Right cardiac atrium (tissue), 5 donors: Measurements from ENCODE around the gene KLHL26. TPM values are rescaled to one million over a fixed set of nuclear protein-coding genes. Genes with fewer than 3 reads are reported as not detected.

ENCODE experiments used
- ATAC-seq, 2 donors: fragments of 200-7000 bp; cut with Tn5 transposase; one replicate each; pipeline versions ENCODE4 v1.8.0 to v1.9.1; 2020; ENCODE audit warnings: moderate library complexity in 2 of 2, mild to moderate bottlenecking in 1 of 2
- DNase-seq, 3 donors: peaks; one replicate each; pipeline ENCODE4 v3.0.0-alpha.2; 2020
- H3K27ac ChIP-seq: one replicate; pipeline ENCODE4 v1.5.1; 2013; ENCODE audit warnings: mild to moderate bottlenecking, low read length, control low read depth, moderate library complexity
- H3K27me3 ChIP-seq: one replicate; pipeline ENCODE4 v1.6.1; 2013; ENCODE audit not compliant: control insufficient read depth, insufficient read depth
- H3K4me1 ChIP-seq: one replicate; pipeline ENCODE4 v1.6.1; 2013; ENCODE audit warnings: low read length; ENCODE audit not compliant: control insufficient read depth, insufficient read depth
- H3K4me3 ChIP-seq: one replicate; pipeline ENCODE4 v1.5.1; 2013; ENCODE audit warnings: low read length, control low read depth
- H3K9me3 ChIP-seq: one replicate; pipeline ENCODE4 v1.6.1; 2013; ENCODE audit warnings: low read length; ENCODE audit not compliant: control insufficient read depth
- WGBS: extraction: QIAGEN DNeasy Blood & Tissue Kit; methylation state at CpG from one replicate; pipeline ENCODE4 v1.1.7; 2013; 5-methylcytosine and 5-hydroxymethylcytosine counted together
- intact Hi-C, 4 donors: fragments of 100-400 bp; cut with DNase I; formaldehyde crosslinking; loops; one replicate each; pipeline versions ENCODE4 v1.11.0 to v1.14.0; 2022 to 2023
- polyA plus RNA-seq: library from polyadenylated mRNA; stranded (reverse); fragments of 200-250 nt; gene quantifications from one replicate; pipeline ENCODE4 v1.2.3, GENCODE V29; 2013
- total RNA-seq, 4 donors: library from RNA; stranded (reverse); fragmentation: NEBNext Ultra II Directional; extraction: Animal tissue kit (Norgen Biotek cat#: 25700); gene quantifications; one replicate each; pipeline ENCODE4 v1.2.1, GENCODE V29; 2021
- donor health status: healthy with polysubstance abuse.
- donor health status: DM: no; HTN: yes; CAD: no.
- donor health status: DM: no; HTN: no; CAD: no.
- donor health status: DM: no; HTN: yes; CAD: no; lungs with severe emphysema.
- donor health status: DM: yes; HTN: yes; CAD: no.

KLHL26 gene
- total and polyA plus RNA-seq, 5 donors, result 5.1 to 14.4 (median 9.0) TPM

GRCh38 chr19:18618236-18618635, 18.6 kb upstream of the KLHL26 start:
- no peak for DNase-seq
- 92% methylated on average over 13 of the region's 13 CpGs for WGBS
- Histone ChIP-seq H3K27ac (no peak overlapping the region), H3K4me3 (no peak overlapping the region), H3K27me3 (no peaks in the 10 kb centered on the region), H3K4me1 (no peaks in the 10 kb centered on the region), H3K9me3 (no peaks in the 10 kb centered on the region)
- intact Hi-C loops, result no loop called here
- no peak for ATAC-seq

- Histone ChIP-seq H3K27me3 (no peaks in the 10 kb centered on the region), H3K9me3 (no peaks in the 10 kb centered on the region), H3K4me1 (no peaks in the 10 kb centered on the region), H3K4me3 (no peak overlapping the region), H3K27ac (no peak overlapping the region)
- WGBS, result 84% methylated on average over 10 of the region's 10 CpGs
- DNase-seq, result no peak
- intact Hi-C loops, result no loop called here
- ATAC-seq, result no peak
These were observed 16.5 kb upstream of the KLHL26 start for GRCh38 chr19:18620311-18620710.

GRCh38 chr19:18620902-18621301, 15.9 kb upstream of the KLHL26 start:
- H3K9me3 ChIP-seq, result no peaks in the 10 kb centered on the region
- WGBS, result 89% methylated on average over 7 of the region's 7 CpGs
- ATAC-seq (no peak), DNase-seq (no peak)
- no peak overlapping the region for H3K27ac ChIP-seq
- intact Hi-C loops, result no loop called here
- no peaks in the 10 kb centered on the region for H3K4me1 ChIP-seq
- H3K4me3 ChIP-seq, result no peak overlapping the region
- H3K27me3 ChIP-seq, result no peaks in the 10 kb centered on the region

GRCh38 chr19:18626906-18627305, 9.9 kb upstream of the KLHL26 start:
- intact Hi-C loops, result no loop called here
- H3K27ac ChIP-seq, result no peak overlapping the region
- DNase-seq (no peak), ATAC-seq (no peak)
- H3K27me3 ChIP-seq, result no peaks in the 10 kb centered on the region
- 71% methylated on average over 2 of the region's 2 CpGs for WGBS
- H3K9me3 ChIP-seq, result no peaks in the 10 kb centered on the region
- H3K4me3 ChIP-seq, result no peak overlapping the region
- H3K4me1 ChIP-seq, result no peaks in the 10 kb centered on the region

GRCh38 chr19:18629166-18630088, 7.4 kb upstream of the KLHL26 start:
- Histone ChIP-seq H3K27ac (peak overlapping the region; percentile 50), H3K27me3 (no peaks in the 10 kb centered on the region), H3K9me3 (no peaks in the 10 kb centered on the region), H3K4me1 (no peaks in the 10 kb centered on the region), H3K4me3 (no peak overlapping the region)
- DNase-seq (peak; percentile 70 to 89 (median 82)), ATAC-seq (peak; percentile 93 to 94)
- intact Hi-C loops, result no loop called here
- 52% methylated on average over 15 of the region's 15 CpGs for WGBS

- no peaks in the 10 kb centered on the region for H3K9me3 ChIP-seq
- H3K27me3 ChIP-seq, result no peaks in the 10 kb centered on the region
- ATAC-seq (no peak), DNase-seq (peak in 2 of 3 donors; percentile 52 to 59)
- intact Hi-C loops, result no loop called here
- no peak overlapping the region for H3K4me3 ChIP-seq
- no peaks in the 10 kb centered on the region for H3K4me1 ChIP-seq
- no peak overlapping the region for H3K27ac ChIP-seq
- 84% methylated on average over 8 of the region's 8 CpGs for WGBS
These were observed 3.5 kb upstream of the KLHL26 start for GRCh38 chr19:18633321-18633720.

- DNase-seq, result peak in 1 of 3 donors; percentile 59
- no peak overlapping the region for H3K27ac ChIP-seq
- H3K4me3 ChIP-seq, result no peak overlapping the region
- H3K27me3 ChIP-seq, result no peaks in the 10 kb centered on the region
- no peaks in the 10 kb centered on the region for H3K9me3 ChIP-seq
- no peaks in the 10 kb centered on the region for H3K4me1 ChIP-seq
- ATAC-seq, result no peak
- intact Hi-C loops, result no loop called here
- 39% methylated on average over 12 of the region's 12 CpGs for WGBS
These were observed 2.1 kb upstream of the KLHL26 start for GRCh38 chr19:18634612-18635297.

- no peak overlapping the region for H3K4me3 ChIP-seq
- DNase-seq (no peak), ATAC-seq (no peak)
- H3K27ac ChIP-seq, result no peak overlapping the region
- no peaks in the 10 kb centered on the region for H3K4me1 ChIP-seq
- H3K27me3 ChIP-seq, result no peaks in the 10 kb centered on the region
- intact Hi-C loops, result no loop called here
- H3K9me3 ChIP-seq, result no peaks in the 10 kb centered on the region
- 22% methylated on average over 6 of the region's 6 CpGs for WGBS
These were observed 1.0 kb upstream of the KLHL26 start for GRCh38 chr19:18635831-18636182.

- 2% methylated on average over 44 of the region's 44 CpGs for WGBS
- intact Hi-C loops, result no loop called here
- ATAC-seq (peak; percentile 97 to 98), DNase-seq (peak; percentile 98 to 100 (median 99))
- H3K27me3 ChIP-seq, result no peaks in the 10 kb centered on the region
- no peaks in the 10 kb centered on the region for H3K4me1 ChIP-seq
- no peaks in the 10 kb centered on the region for H3K9me3 ChIP-seq
- H3K4me3 ChIP-seq, result peak overlapping the region; percentile 75
- peak overlapping the region; percentile 0 for H3K27ac ChIP-seq
These were observed 452 bp upstream of the KLHL26 start for GRCh38 chr19:18636183-18636968.

GRCh38 chr19:18637673-18638630, 1.1 kb downstream of the KLHL26 start:
- no peak for ATAC-seq
- intact Hi-C loops, result no loop called here
- 30% methylated on average over 3 of the region's 3 CpGs for WGBS

More at GRCh38 chr19:18637673-18638630, 1.1 kb downstream of the KLHL26 start:
- no peaks in the 10 kb centered on the region for H3K4me1 ChIP-seq
- peak overlapping the region; percentile 75 for H3K4me3 ChIP-seq
- H3K27me3 ChIP-seq, result no peaks in the 10 kb centered on the region
- no peaks in the 10 kb centered on the region for H3K9me3 ChIP-seq
- no peak for DNase-seq
- peak overlapping the region; percentile 55 for H3K27ac ChIP-seq
